ENCODE results near the gene CARM1. TPM values are rescaled to one million over a fixed set of nuclear protein-coding genes. Genes with fewer than 3 reads are reported as not detected.

CARM1 gene
- total RNA-seq, 1 donor from 2014 or later = 9.2 TPM

- H3K36me3 ChIP-seq (ENCODE audit: control insufficient read depth, insufficient read depth, low read length) = peaks cover 27% of the 10 kb centered on the region
- H3K4me3 ChIP-seq (ENCODE audit: low read depth, low read length) = no peak overlapping the region
- TF ChIP-seq CTCF (IDR thresholded peaks at IDR 0.05; ENCODE audit: insufficient read depth, low read length, severe bottlenecking) = no peak
- no peaks in the 10 kb centered on the region for H3K27me3 ChIP-seq (ENCODE audit: control insufficient read depth, insufficient read depth, low read length)
- DNase-seq (ENCODE audit: low read depth) = no peak
- FAIRE-seq = no peak
Observed at GRCh38 chr19:10920288-10920655, 48.9 kb downstream of the CARM1 start.

DNA sequence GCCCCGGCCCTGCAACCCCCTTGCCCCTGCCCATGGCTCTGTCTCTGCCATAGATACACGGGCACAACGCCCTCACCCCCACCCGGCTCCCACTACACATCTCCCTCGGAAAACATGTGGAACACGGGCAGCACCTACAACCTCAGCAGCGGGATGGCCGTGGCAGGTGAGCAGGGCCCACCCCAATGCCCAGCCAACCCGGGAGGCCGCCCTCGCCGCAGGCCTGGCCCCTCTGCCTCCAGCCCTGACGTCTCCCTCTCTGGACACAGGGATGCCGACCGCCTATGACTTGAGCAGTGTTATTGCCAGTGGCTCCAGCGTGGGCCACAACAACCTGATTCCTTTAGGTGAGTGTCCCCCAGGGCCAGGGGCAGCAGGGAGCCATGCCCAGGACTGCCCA is 49.4 kb downstream of the CARM1 start:
- H3K36me3 ChIP-seq (ENCODE audit: control insufficient read depth, insufficient read depth, low read length) = peaks cover 30% of the 10 kb centered on the region
- H3K27me3 ChIP-seq (ENCODE audit: control insufficient read depth, insufficient read depth, low read length) = no peaks in the 10 kb centered on the region
- no peak for TF ChIP-seq CTCF (IDR thresholded peaks at IDR 0.05; ENCODE audit: insufficient read depth, low read length, severe bottlenecking)
- no peak overlapping the region for H3K4me3 ChIP-seq (ENCODE audit: low read depth, low read length)
- DNase-seq (ENCODE audit: low read depth) (no peak), FAIRE-seq (no peak)

GRCh38 chr19:10921199-10921909 is 50.0 kb downstream of the CARM1 start:
- no peak overlapping the region for H3K4me3 ChIP-seq (ENCODE audit: low read depth, low read length)
- TF ChIP-seq CTCF (IDR thresholded peaks at IDR 0.05; ENCODE audit: insufficient read depth, low read length, severe bottlenecking) = no peak
- no peaks in the 10 kb centered on the region for H3K27me3 ChIP-seq (ENCODE audit: control insufficient read depth, insufficient read depth, low read length)
- FAIRE-seq (no peak), DNase-seq (ENCODE audit: low read depth) (no peak)
- H3K36me3 ChIP-seq (ENCODE audit: control insufficient read depth, insufficient read depth, low read length) = peaks cover 28% of the 10 kb centered on the region

DNA sequence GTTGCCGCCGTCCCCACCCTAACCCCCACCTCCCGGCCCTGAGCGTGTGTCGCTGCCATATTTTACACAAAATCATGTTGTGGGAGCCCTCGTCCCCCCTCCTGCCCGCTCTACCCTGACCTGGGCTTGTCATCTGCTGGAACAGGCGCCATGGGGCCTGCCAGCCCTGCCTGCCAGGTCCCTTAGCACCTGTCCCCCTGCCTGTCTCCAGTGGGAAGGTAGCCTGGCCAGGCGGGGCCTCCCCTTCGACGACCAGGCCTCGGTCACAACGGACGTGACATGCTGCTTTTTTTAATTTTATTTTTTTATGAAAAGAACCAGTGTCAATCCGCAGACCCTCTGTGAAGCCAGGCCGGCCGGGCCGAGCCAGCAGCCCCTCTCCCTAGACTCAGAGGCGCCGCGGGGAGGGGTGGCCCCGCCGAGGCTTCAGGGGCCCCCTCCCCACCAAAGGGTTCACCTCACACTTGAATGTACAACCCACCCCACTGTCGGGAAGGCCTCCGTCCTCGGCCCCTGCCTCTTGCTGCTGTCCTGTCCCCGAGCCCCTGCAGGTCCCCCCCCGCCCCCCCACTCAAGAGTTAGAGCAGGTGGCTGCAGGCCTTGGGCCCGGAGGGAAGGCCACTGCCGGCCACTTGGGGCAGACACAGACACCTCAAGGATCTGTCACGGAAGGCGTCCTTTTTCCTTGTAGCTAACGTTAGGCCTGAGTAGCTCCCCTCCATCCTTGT is 50.7 kb downstream of the CARM1 start:
- H3K27me3 ChIP-seq (ENCODE audit: control insufficient read depth, insufficient read depth, low read length) = no peaks in the 10 kb centered on the region
- no peak for DNase-seq (ENCODE audit: low read depth)
- no peak overlapping the region for H3K4me3 ChIP-seq (ENCODE audit: low read depth, low read length)
- TF ChIP-seq CTCF (IDR thresholded peaks at IDR 0.05; ENCODE audit: insufficient read depth, low read length, severe bottlenecking) = no peak
- H3K36me3 ChIP-seq (ENCODE audit: control insufficient read depth, insufficient read depth, low read length) = peaks cover 25% of the 10 kb centered on the region
- FAIRE-seq = no peak

DNA sequence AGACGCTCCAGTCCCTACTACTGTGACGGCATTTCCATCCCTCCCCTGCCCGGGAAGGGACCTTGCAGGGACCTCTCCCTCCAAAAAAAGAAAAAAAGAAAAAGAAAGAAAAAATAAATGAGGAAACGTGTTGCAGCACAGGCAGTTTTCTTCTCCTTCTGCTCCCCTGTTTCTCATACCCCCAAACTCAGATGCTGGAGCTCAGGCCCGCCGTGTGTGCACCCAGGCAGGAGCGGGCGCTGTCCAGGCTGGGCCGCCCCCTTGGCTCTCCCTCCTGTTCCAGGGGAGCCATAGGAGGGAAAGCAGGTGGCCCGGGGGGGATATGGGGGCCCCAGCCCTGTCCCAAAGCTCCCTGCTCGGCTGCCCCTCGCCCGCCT is 51.3 kb downstream of the CARM1 start:
- peaks cover 27% of the 10 kb centered on the region for H3K36me3 ChIP-seq (ENCODE audit: control insufficient read depth, insufficient read depth, low read length)
- DNase-seq (ENCODE audit: low read depth) (no peak), FAIRE-seq (no peak)
- no peak overlapping the region for H3K4me3 ChIP-seq (ENCODE audit: low read depth, low read length)
- no peak for TF ChIP-seq CTCF (IDR thresholded peaks at IDR 0.05; ENCODE audit: insufficient read depth, low read length, severe bottlenecking)
- H3K27me3 ChIP-seq (ENCODE audit: control insufficient read depth, insufficient read depth, low read length) = no peaks in the 10 kb centered on the region

All from bronchial epithelial cell (primary cell).